Stimulated activated naive CD8-positive, alpha-beta T cell treated with anti-CD3 and anti-CD28 coated beads, Interleukin-15, Interleukin-2, amounts not matched to agents 100 ng/mL and 50 ng/mL, for 24 hours (primary cell): Measurements from ENCODE around the gene ZC3H18.

Experiments used
- H3K27ac Mint-ChIP-seq: one replicate; pipeline ENCODE4 v1.8.0; 2021; ENCODE audit warnings: mild to moderate bottlenecking, mixed read lengths
- H3K27me3 Mint-ChIP-seq: one replicate; pipeline ENCODE4 v1.8.0; 2021; ENCODE audit warnings: mixed read lengths
- H3K36me3 Mint-ChIP-seq: one replicate; pipeline ENCODE4 v1.8.0; 2021; ENCODE audit warnings: low read depth, mixed read lengths
- H3K4me1 Mint-ChIP-seq: one replicate; pipeline ENCODE4 v1.8.0; 2021; ENCODE audit warnings: low read depth, mixed read lengths
- H3K4me3 Mint-ChIP-seq: one replicate; pipeline ENCODE4 v1.8.0; 2021; ENCODE audit warnings: mild to moderate bottlenecking, mixed read lengths
- H3K9me3 Mint-ChIP-seq: one replicate; pipeline ENCODE4 v1.8.0; 2021; ENCODE audit warnings: mixed read lengths

ZC3H18 gene

DNA sequence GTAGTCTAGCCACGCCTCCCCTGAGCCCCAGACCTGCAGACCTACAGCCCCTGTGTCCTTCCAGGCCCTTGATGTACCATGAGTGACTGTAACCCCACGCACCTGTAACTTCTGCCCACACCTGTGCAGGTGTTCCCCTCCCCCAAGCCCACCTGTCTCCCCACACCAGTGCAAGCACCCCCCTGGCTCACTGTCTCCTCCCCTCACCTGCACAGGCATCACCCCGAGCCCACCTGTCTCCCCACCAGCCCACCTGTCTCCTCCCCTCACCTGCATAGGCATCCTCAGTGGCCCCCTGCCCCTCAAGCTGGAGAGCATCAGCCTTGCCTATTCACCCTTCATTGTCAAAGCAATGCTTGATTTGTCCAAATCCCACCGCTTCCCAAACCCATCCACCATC lies 32.3 kb upstream of the ZC3H18 start:
- Mint-ChIP-seq H3K36me3 (no peaks in the 10 kb centered on the region), H3K4me1 (peaks cover 9% of the 10 kb centered on the region), H3K27ac (no peak overlapping the region), H3K4me3 (no peak overlapping the region), H3K27me3 (no peaks in the 10 kb centered on the region), H3K9me3 (no peaks in the 10 kb centered on the region)

- Mint-ChIP-seq H3K27me3 (no peaks in the 10 kb centered on the region), H3K27ac (no peak overlapping the region), H3K36me3 (peaks cover 2% of the 10 kb centered on the region), H3K4me3 (no peak overlapping the region), H3K9me3 (peaks cover 4% of the 10 kb centered on the region), H3K4me1 (peaks cover 9% of the 10 kb centered on the region)
Measured at GRCh38 chr16:88538366-88539060, 31.7 kb upstream of the ZC3H18 start.

DNA sequence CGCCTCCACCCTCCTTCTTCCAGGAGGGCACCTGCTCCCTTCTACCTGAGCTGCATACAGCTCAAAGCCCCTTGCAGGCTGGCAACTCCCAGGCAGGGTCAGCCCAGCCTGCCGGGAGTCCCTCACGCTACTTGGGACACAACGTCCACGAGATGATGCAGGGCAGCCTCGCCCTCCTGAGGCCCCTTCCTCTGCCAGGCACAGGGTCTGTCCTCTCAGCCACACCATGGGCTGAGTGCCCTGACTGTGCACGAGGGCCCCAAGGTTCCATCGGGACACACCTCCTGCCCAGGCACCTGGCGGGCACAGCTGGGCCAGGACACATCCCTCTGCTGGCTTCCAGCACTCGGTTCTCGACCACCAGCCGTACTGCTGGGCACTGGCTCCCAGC lies 30.9 kb upstream of the ZC3H18 start:
- Mint-ChIP-seq H3K27ac (no peak overlapping the region), H3K9me3 (peaks cover 6% of the 10 kb centered on the region), H3K36me3 (peaks cover 5% of the 10 kb centered on the region), H3K27me3 (no peaks in the 10 kb centered on the region), H3K4me1 (peaks cover 9% of the 10 kb centered on the region), H3K4me3 (no peak overlapping the region)

DNA sequence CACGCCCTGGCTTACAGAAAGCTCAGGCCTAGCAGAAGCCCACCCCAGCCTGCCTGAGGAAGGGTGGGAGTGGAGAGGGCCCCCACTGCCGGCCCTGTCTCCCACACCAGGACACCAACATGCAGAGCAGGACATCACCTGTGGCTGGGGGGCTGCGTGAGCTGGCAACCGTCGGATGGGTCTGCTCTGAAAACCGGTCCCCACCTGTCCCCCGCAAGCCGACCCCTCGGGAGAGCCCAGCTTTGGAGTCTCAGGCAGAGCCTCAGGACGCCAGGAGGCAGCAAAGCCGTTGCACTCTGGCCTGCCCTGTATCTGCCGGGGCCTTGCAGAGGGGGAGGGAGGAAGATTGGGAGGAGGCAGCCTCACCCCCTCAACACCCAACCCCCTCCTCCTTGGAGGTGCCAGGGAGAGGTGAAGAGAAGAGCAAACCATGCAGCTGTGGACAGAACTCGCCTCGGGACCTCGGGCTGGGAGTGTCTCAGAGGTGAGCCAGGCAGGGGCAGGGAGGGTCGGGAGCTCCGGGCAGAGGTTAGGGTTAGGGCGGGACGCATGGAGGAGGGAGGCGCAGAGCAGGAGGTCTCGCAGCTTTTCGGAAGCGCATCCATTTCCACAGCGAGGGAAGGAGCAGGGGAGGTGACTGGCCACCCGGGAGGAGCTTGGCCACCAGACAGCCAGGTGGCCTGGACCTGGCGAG lies 30.4 kb upstream of the ZC3H18 start:
- Mint-ChIP-seq H3K36me3 (peaks cover 5% of the 10 kb centered on the region), H3K9me3 (peaks cover 6% of the 10 kb centered on the region), H3K4me1 (peaks cover 9% of the 10 kb centered on the region), H3K4me3 (no peak overlapping the region), H3K27me3 (no peaks in the 10 kb centered on the region), H3K27ac (no peak overlapping the region)

- H3K27ac Mint-ChIP-seq, result no peak overlapping the region
- no peaks in the 10 kb centered on the region for H3K27me3 Mint-ChIP-seq
- H3K36me3 Mint-ChIP-seq, result peaks cover 5% of the 10 kb centered on the region
- peaks cover 6% of the 10 kb centered on the region for H3K9me3 Mint-ChIP-seq
- no peak overlapping the region for H3K4me3 Mint-ChIP-seq
- peaks cover 7% of the 10 kb centered on the region for H3K4me1 Mint-ChIP-seq
Measured at GRCh38 chr16:88540346-88540977, 29.7 kb upstream of the ZC3H18 start.

- no peaks in the 10 kb centered on the region for H3K4me1 Mint-ChIP-seq
- H3K4me3 Mint-ChIP-seq, result no peak overlapping the region
- peaks cover 3% of the 10 kb centered on the region for H3K27me3 Mint-ChIP-seq
- no peak overlapping the region for H3K27ac Mint-ChIP-seq
- H3K36me3 Mint-ChIP-seq, result peaks cover 5% of the 10 kb centered on the region
- H3K9me3 Mint-ChIP-seq, result peaks cover 6% of the 10 kb centered on the region
Measured at GRCh38 chr16:88541831-88542616, 28.2 kb upstream of the ZC3H18 start.

- Mint-ChIP-seq H3K4me1 (no peaks in the 10 kb centered on the region), H3K27me3 (peaks cover 3% of the 10 kb centered on the region), H3K36me3 (peaks cover 5% of the 10 kb centered on the region), H3K4me3 (no peak overlapping the region), H3K9me3 (peaks cover 6% of the 10 kb centered on the region), H3K27ac (no peak overlapping the region)
Measured at GRCh38 chr16:88543230-88543813, 26.9 kb upstream of the ZC3H18 start.

DNA sequence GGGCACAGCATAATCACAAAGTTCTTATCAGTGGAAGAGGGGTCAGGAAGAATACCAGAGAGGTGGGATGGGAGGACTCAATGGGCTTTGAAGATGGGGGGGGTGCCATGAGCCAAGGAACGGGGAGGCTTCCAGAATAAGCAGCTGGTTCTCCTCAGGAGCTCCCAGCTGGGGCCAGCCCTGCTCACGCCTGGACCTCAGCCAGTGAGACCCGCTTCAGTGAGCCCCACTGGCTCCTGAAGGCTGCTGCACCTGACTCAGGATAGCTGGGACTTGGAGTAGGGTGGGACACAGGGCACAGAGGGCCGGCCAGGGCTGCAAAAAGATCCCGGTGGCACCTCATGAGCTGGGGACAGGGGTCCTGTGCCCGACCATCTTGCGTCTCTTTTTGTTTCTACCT lies 24.4 kb upstream of the ZC3H18 start:
- Mint-ChIP-seq H3K36me3 (peaks cover 5% of the 10 kb centered on the region), H3K9me3 (peaks cover 6% of the 10 kb centered on the region), H3K27me3 (peaks cover 3% of the 10 kb centered on the region), H3K4me1 (peaks cover 17% of the 10 kb centered on the region), H3K27ac (no peak overlapping the region), H3K4me3 (no peak overlapping the region)

GRCh38 chr16:88548131-88548874 lies 21.9 kb upstream of the ZC3H18 start:
- H3K9me3 Mint-ChIP-seq, result peaks cover 5% of the 10 kb centered on the region

DNA sequence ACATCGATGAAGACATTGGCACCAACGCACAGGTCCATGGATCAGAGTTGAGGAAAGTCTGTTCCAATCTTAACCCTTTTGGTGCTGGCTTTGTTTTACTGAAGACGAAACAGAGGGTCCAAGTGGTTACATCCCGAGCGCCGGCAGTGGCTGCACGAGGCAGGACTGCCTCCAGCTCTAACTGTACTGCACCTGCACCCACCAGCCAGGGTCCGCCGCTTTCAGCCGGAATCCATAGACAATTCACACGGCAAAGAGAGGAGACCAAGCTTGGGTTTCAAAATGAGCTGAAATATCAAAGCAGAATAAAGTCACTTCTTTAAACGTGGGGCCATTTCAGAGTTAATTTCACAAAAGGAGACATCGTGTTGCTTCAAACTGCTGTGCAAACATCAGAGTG lies 21.2 kb upstream of the ZC3H18 start:
- no peaks in the 10 kb centered on the region for H3K36me3 Mint-ChIP-seq
- H3K4me3 Mint-ChIP-seq, result no peak overlapping the region
- H3K27me3 Mint-ChIP-seq, result peaks cover 3% of the 10 kb centered on the region
- peaks cover 25% of the 10 kb centered on the region for H3K4me1 Mint-ChIP-seq
- no peaks in the 10 kb centered on the region for H3K9me3 Mint-ChIP-seq
- no peak overlapping the region for H3K27ac Mint-ChIP-seq

More at GRCh38 chr16:88548131-88548874, 21.9 kb upstream of the ZC3H18 start:
- Mint-ChIP-seq H3K4me3 (no peak overlapping the region), H3K27ac (no peak overlapping the region), H3K4me1 (peaks cover 25% of the 10 kb centered on the region), H3K36me3 (peaks cover 5% of the 10 kb centered on the region), H3K27me3 (peaks cover 3% of the 10 kb centered on the region)

DNA sequence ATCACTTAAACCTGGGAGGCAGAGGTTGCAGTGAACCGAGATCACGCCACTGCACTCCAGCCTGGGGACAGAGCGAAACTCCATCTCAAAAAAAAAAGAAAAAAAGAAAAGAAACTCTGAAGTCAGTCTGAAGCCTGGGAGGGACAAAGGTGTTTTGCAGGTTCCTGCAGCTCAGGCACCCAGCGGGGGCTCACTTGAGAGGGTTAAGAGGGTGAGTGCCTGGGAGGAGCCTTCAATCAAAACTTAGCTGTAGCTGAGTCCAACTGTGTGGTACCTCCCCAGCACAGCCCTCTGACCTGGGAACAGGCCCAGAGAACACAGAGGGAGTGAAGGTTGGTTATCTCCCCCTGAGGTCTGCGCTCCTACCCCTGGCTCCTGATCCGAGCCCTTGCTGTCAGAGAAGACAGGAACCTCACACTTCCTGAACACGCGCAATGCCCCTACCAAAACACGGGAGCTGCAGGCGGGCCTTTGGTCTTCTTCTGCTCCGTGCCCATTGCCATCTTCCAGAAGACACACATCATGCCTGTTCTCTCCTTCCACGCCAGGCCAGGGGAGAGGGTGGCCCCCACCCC lies 20.4 kb upstream of the ZC3H18 start:
- Mint-ChIP-seq H3K4me1 (peaks cover 25% of the 10 kb centered on the region), H3K4me3 (peak overlapping the region; percentile 37), H3K27me3 (peaks cover 3% of the 10 kb centered on the region), H3K9me3 (no peaks in the 10 kb centered on the region), H3K27ac (no peak overlapping the region), H3K36me3 (no peaks in the 10 kb centered on the region)

GRCh38 chr16:88550246-88550661 lies 19.9 kb upstream of the ZC3H18 start:
- Mint-ChIP-seq H3K9me3 (no peaks in the 10 kb centered on the region), H3K4me1 (peaks cover 25% of the 10 kb centered on the region), H3K27me3 (peaks cover 3% of the 10 kb centered on the region), H3K27ac (no peak overlapping the region), H3K36me3 (no peaks in the 10 kb centered on the region), H3K4me3 (peak overlapping the region; percentile 37)

GRCh38 chr16:88552166-88552565 lies 18.0 kb upstream of the ZC3H18 start:
- H3K36me3 Mint-ChIP-seq, result no peaks in the 10 kb centered on the region
- no peak overlapping the region for H3K27ac Mint-ChIP-seq
- H3K4me1 Mint-ChIP-seq, result peaks cover 25% of the 10 kb centered on the region
- H3K27me3 Mint-ChIP-seq, result no peaks in the 10 kb centered on the region
- peaks cover 4% of the 10 kb centered on the region for H3K9me3 Mint-ChIP-seq
- H3K4me3 Mint-ChIP-seq, result no peak overlapping the region

GRCh38 chr16:88552815-88553214 lies 17.4 kb upstream of the ZC3H18 start:
- no peak overlapping the region for H3K27ac Mint-ChIP-seq
- H3K4me1 Mint-ChIP-seq, result peaks cover 25% of the 10 kb centered on the region
- peaks cover 4% of the 10 kb centered on the region for H3K9me3 Mint-ChIP-seq
- H3K27me3 Mint-ChIP-seq, result no peaks in the 10 kb centered on the region
- H3K36me3 Mint-ChIP-seq, result no peaks in the 10 kb centered on the region
- H3K4me3 Mint-ChIP-seq, result no peak overlapping the region
